H1 (cell line): Measurements from ENCODE around the gene ABCA2. TPM values are rescaled to one million over a fixed set of nuclear protein-coding genes. Genes with fewer than 3 reads are reported as not detected.

Experiments used
- CTCF ChIA-PET: fragments of 300-600 bp; sonication (Branson Sonifier 250); formaldehyde crosslinking; loops from one replicate; lab custom pipeline; 2021; ENCODE audit not compliant: partially characterized antibody; lab: Charles Lee
- POLR2A ChIA-PET: fragments of 300-600 bp; sonication (Branson Sonifier 250); formaldehyde crosslinking; loops from one replicate; lab custom pipeline; 2021; ENCODE audit warnings: inconsistent platforms; ENCODE audit not compliant: partially characterized antibody; lab: Charles Lee
- DNase-seq, 2 experiments: peaks; one replicate each; pipeline versions ENCODE4 v3.0.0 to v3.0.0-alpha.2; 2010 to 2022; ENCODE audit warnings: low spot score in 2 of 2, low read depth in 1 of 2, mixed read lengths in 1 of 2
- FAIRE-seq: peaks from 2 replicates; lab custom pipeline; 2011; peaks lifted over from hg19 to GRCh38; lab: Jason Lieb, UNC
- H2AFZ ChIP-seq: 2 replicates; pipeline ENCODE4 v1.8.1; 2012; ENCODE audit warnings: low read length, inconsistent platforms
- H2AK5ac ChIP-seq: 2 replicates; pipeline ENCODE4 v1.6.1; 2013; ENCODE audit warnings: low read depth, low read length
- H2BK120ac ChIP-seq: replicated peaks from 2 replicates; pipeline ENCODE3; 2013; ENCODE audit warnings: low read depth, low read length, inconsistent platforms
- H2BK12ac ChIP-seq: 2 replicates; pipeline ENCODE4 v1.6.1; 2013; ENCODE audit warnings: low read depth, low read length
- H2BK15ac ChIP-seq: 2 replicates; pipeline ENCODE4 v1.6.1; 2013; ENCODE audit warnings: low read length
- H2BK20ac ChIP-seq: 2 replicates; pipeline ENCODE4 v1.6.1; 2013; ENCODE audit warnings: low read length
- H2BK5ac ChIP-seq: 2 replicates; pipeline ENCODE4 v1.6.1; 2013; ENCODE audit warnings: low read depth, low read length
- H3K14ac ChIP-seq: 2 replicates; pipeline ENCODE4 v1.6.1; 2013; ENCODE audit warnings: inconsistent platforms; ENCODE audit not compliant: insufficient read length
- H3K18ac ChIP-seq: 2 replicates; pipeline ENCODE4 v1.6.1; 2013; ENCODE audit warnings: low read length; ENCODE audit errors: extremely low read depth
- H3K23ac ChIP-seq: 2 replicates; pipeline ENCODE4 v1.6.1; 2013; ENCODE audit warnings: inconsistent platforms; ENCODE audit not compliant: insufficient read length
- H3K23me2 ChIP-seq: 2 replicates; pipeline ENCODE4 v1.6.1; 2013; ENCODE audit warnings: low read depth, low read length
- H3K27ac ChIP-seq: 2 replicates; pipeline ENCODE4 v1.6.1; 2011; ENCODE audit warnings: low read depth, low read length, inconsistent platforms
- H3K27me3 ChIP-seq, 4 experiments: replicated peaks in 1 of 4; 1 replicate in 1 of 4; 2 replicates in 3 of 4; pipeline versions ENCODE4 v1.6.1 to v1.8.1; 2011 to 2013; ENCODE audit warnings: low read length in 3 of 4, mild to moderate bottlenecking in 3 of 4, inconsistent platforms in 2 of 4, mixed read lengths in 2 of 4, moderate library complexity in 1 of 4; ENCODE audit not compliant: control insufficient read depth in 3 of 4, insufficient read depth in 3 of 4; ENCODE audit errors: extremely low read depth in 1 of 4
- H3K36me3 ChIP-seq, 4 experiments: 2 replicates each; pipeline versions ENCODE4 v1.6.1 to v1.8.1; 2011 to 2013; ENCODE audit warnings: mild to moderate bottlenecking in 4 of 4, low read length in 3 of 4, moderate library complexity in 2 of 4, control low read depth in 1 of 4, inconsistent platforms in 1 of 4; ENCODE audit not compliant: insufficient read depth in 4 of 4, control insufficient read depth in 2 of 4
- H3K4ac ChIP-seq: replicated peaks from 2 replicates; pipeline ENCODE3; 2013; ENCODE audit warnings: low read length, low read depth, mixed read lengths, inconsistent platforms; ENCODE audit not compliant: insufficient read length
- H3K4me1 ChIP-seq, 4 experiments: replicated peaks in 1 of 4; 1 replicate in 1 of 4; 2 replicates in 3 of 4; pipeline versions ENCODE4 v1.6.1 to v1.8.1; 2011 to 2013; ENCODE audit warnings: low read length in 3 of 4, inconsistent platforms in 2 of 4, mixed read lengths in 1 of 4; ENCODE audit not compliant: insufficient read depth in 4 of 4, control insufficient read depth in 3 of 4
- H3K4me2 ChIP-seq, 2 experiments: 2 replicates each; pipeline versions ENCODE4 v1.6.1 to v1.8.1; 2011 to 2013; ENCODE audit warnings: low read depth in 2 of 2, low read length in 2 of 2, control low read depth in 1 of 2, inconsistent platforms in 1 of 2, mild to moderate bottlenecking in 1 of 2; ENCODE audit not compliant: insufficient read depth in 1 of 2
- H3K4me3 ChIP-seq, 4 experiments: fragments of 200-600, 300-600 bp in 1 of 4; sonication (generic), shearing (Covaris generic), sonication (Bioruptor Twin) in 1 of 4; 2 replicates each; pipeline versions ENCODE4 v1.5.1 to v1.8.1; 2011 to 2016; ENCODE audit warnings: low read length in 4 of 4, low read depth in 3 of 4, control low read depth in 2 of 4, inconsistent platforms in 2 of 4, mild to moderate bottlenecking in 2 of 4, mixed read lengths in 1 of 4, moderate library complexity in 1 of 4; ENCODE audit not compliant: insufficient read depth in 2 of 4; ENCODE audit errors: extremely low read depth in 1 of 4
- H3K56ac ChIP-seq: replicated peaks from 2 replicates; pipeline ENCODE3; 2013; ENCODE audit warnings: low read depth, mild to moderate bottlenecking, mixed read lengths, low read length, inconsistent platforms; ENCODE audit not compliant: insufficient read length
- H3K79me1 ChIP-seq: 2 replicates; pipeline ENCODE4 v1.6.1; 2013; ENCODE audit warnings: low read depth, low read length, control low read depth
- H3K79me2 ChIP-seq, 2 experiments: 2 replicates each; pipeline versions ENCODE4 v1.6.1 to v1.8.1; 2012 to 2013; ENCODE audit warnings: low read length in 2 of 2, mild to moderate bottlenecking in 2 of 2, inconsistent platforms in 1 of 2; ENCODE audit not compliant: insufficient read depth in 2 of 2, control insufficient read depth in 1 of 2
- H3K9ac ChIP-seq, 4 experiments: replicated peaks in 1 of 4; 1 replicate in 1 of 4; 2 replicates in 3 of 4; pipeline versions ENCODE4 v1.6.1 to v1.8.1; 2011 to 2013; ENCODE audit warnings: low read depth in 3 of 4, low read length in 3 of 4, control low read depth in 2 of 4, mild to moderate bottlenecking in 2 of 4, moderate library complexity in 2 of 4, inconsistent platforms in 1 of 4; ENCODE audit errors: extremely low read depth in 1 of 4
- H3K9me3 ChIP-seq, 2 experiments: 2 replicates each; pipeline versions ENCODE4 v1.6.1 to v1.8.1; 2012 to 2013; ENCODE audit warnings: mild to moderate bottlenecking in 2 of 2, moderate library complexity in 2 of 2, control low read depth in 1 of 2, inconsistent platforms in 1 of 2, low read depth in 1 of 2, low read length in 1 of 2, mixed read lengths in 1 of 2; ENCODE audit not compliant: insufficient read depth in 2 of 2
- H4K20me1 ChIP-seq, 2 experiments: replicated peaks in 1 of 2; 2 replicates each; pipeline versions ENCODE3 to v1.8.1; 2011 to 2013; ENCODE audit warnings: inconsistent platforms in 2 of 2, low read length in 2 of 2, mild to moderate bottlenecking in 1 of 2; ENCODE audit not compliant: insufficient read depth in 2 of 2, control insufficient read depth in 1 of 2
- H4K5ac ChIP-seq: 2 replicates; pipeline ENCODE4 v1.6.1; 2013; ENCODE audit warnings: low read length, low read depth, mixed read lengths, inconsistent platforms; ENCODE audit not compliant: insufficient read length
- H4K8ac ChIP-seq: 2 replicates; pipeline ENCODE4 v1.8.0; 2013; ENCODE audit warnings: mild to moderate bottlenecking, moderate library complexity, low read length, inconsistent platforms; ENCODE audit not compliant: insufficient read depth; ENCODE audit errors: extremely low read depth
- H4K91ac ChIP-seq: replicated peaks from 2 replicates; pipeline ENCODE3; 2013; ENCODE audit warnings: low read length, mixed read lengths, inconsistent platforms; ENCODE audit not compliant: insufficient read length
- BACH1 ChIP-seq: IDR thresholded peaks from 2 replicates; pipeline ENCODE4 v1.6.1; 2012; ENCODE audit warnings: low read length, improper control_type of control experiment
- EGR1 ChIP-seq: IDR thresholded peaks from 2 replicates; pipeline ENCODE4 v1.6.1; 2011; ENCODE audit warnings: low read depth, low read length, borderline replicate concordance
- GTF2F1 ChIP-seq: IDR thresholded peaks from 2 replicates; pipeline ENCODE4 v1.6.1; 2012; ENCODE audit warnings: low read depth, low read length, improper control_type of control experiment, borderline replicate concordance
- JUN ChIP-seq: IDR thresholded peaks from 2 replicates; pipeline ENCODE4 v1.6.1; 2011; ENCODE audit warnings: low read depth, mild to moderate bottlenecking, improper control_type of control experiment, low read length
- NRF1 ChIP-seq: IDR thresholded peaks from 2 replicates; pipeline ENCODE4 v1.6.1; 2011; ENCODE audit warnings: mild to moderate bottlenecking, low read depth, low read length, improper control_type of control experiment
- PHF8 ChIP-seq: fragments of 200-600 bp; sonication (generic); conservative IDR thresholded peaks from 2 replicates; pipeline ENCODE4 v1.7.1; 2012; ENCODE audit warnings: low read depth, mild to moderate bottlenecking, inconsistent platforms, low read length, moderate library complexity
- RBBP5 ChIP-seq: IDR thresholded peaks from 2 replicates; pipeline ENCODE4 v1.7.1; 2012; ENCODE audit warnings: low read depth, mild to moderate bottlenecking, inconsistent platforms, low read length, moderate library complexity, borderline replicate concordance
- RFX5 ChIP-seq: IDR thresholded peaks from 2 replicates; pipeline ENCODE4 v1.6.1; 2011; ENCODE audit warnings: low read depth, low read length, improper control_type of control experiment, borderline replicate concordance
- SIRT6 ChIP-seq: IDR thresholded peaks from one replicate; pipeline ENCODE4 v1.7.1; 2012; ENCODE audit warnings: low read length, inconsistent platforms
- SP4 ChIP-seq: IDR thresholded peaks from 2 replicates; pipeline ENCODE4 v1.6.1; 2012; ENCODE audit warnings: low read length, inconsistent platforms
- WGBS, 2 experiments: shearing (Covaris generic) in 1 of 2; methylation state at CpG; one replicate each; pipeline versions ENCODE4 v1.1.6 to v1.1.7; 2013 to 2015; ENCODE audit warnings: low lambda C conversion rate in 2 of 2, mixed read lengths in 2 of 2, inconsistent platforms in 1 of 2, low coverage in 1 of 2, missing lambda C conversion rate in 1 of 2; ENCODE audit not compliant: insufficient replicate concordance in 2 of 2, insufficient coverage in 1 of 2, insufficient read length in 1 of 2; ENCODE audit errors: extremely low coverage in 1 of 2, missing lambda C conversion rate in 1 of 2; 5-methylcytosine and 5-hydroxymethylcytosine counted together
- polyA plus RNA-seq, 7 experiments: library from polyadenylated mRNA; depleted of rRNA in 3 of 7; stranded (reverse) in 5 of 7; unstranded in 2 of 7; fragments of >200 nt in 5 of 7; fragments of 200-250 nt in 2 of 7; gene quantifications; 1 replicate in 5 of 7; 2 replicates in 1 of 7; 4 replicates in 1 of 7; pipeline versions ENCODE4 v1.2.1 to v1.2.3, GENCODE V29; 2011 to 2013; ENCODE audit warnings: missing spikeins in 2 of 7, mixed read lengths in 2 of 7
- total RNA-seq: library from RNA; stranded (reverse); fragmentation: NEBNext Ultra II Directional; extraction: Animal tissue kit (Norgen Biotek cat#: 25700); gene quantifications from 2 replicates; pipeline ENCODE4 v1.2.1, GENCODE V29; 2021
- TF ChIP-seq, protein P1 (sequence below): IDR thresholded peaks from 2 replicates; pipeline ENCODE4 v1.6.1; 2011; ENCODE audit warnings: low read length, improper control_type of control experiment

The ABCA2 gene
- total and polyA plus RNA-seq, 2 of the 8 experiments (the other 6 are each of a cell fraction or from before 2014, with no cell fraction given) = 12.5 to 14.3 TPM

DNA sequence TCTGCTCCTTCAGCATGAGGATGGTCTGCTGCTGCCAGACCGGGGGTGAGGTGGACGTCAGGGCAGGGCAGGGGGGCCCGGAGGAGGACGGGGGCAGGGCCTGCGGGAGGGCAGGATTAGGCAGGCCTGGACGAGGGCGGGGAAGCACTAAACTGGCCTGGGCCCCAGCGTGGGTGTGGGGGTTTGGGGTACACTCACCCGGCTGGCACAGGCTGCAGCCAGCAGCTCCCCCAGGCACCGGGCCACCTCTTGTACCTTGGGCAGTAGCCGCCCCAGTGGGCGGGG, 36.8 kb upstream of the ABCA2 start:
- FAIRE-seq (no peak), DNase-seq (no peak)
- Histone ChIP-seq H4K5ac (no peak overlapping the region), H3K23me2 (peaks cover 5% of the 10 kb centered on the region; the same call in 1 of the 2 replicates), H2BK15ac (no peak overlapping the region), H3K27ac (no peak overlapping the region), H3K36me3 (no peaks in the 10 kb centered on the region), H2AFZ (no peak overlapping the region), H3K4me3 (no peak overlapping the region), H4K8ac (no peak overlapping the region), H3K79me1 (peaks cover 2% of the 10 kb centered on the region; the same call in 1 of the 2 replicates), H3K9ac (no peak overlapping the region), H3K14ac (no peak overlapping the region), H3K79me2 (no peaks in the 10 kb centered on the region), H2AK5ac (no peak overlapping the region), H3K18ac (no peak overlapping the region), H3K4ac (no peak overlapping the region), H2BK5ac (no peak overlapping the region), H4K20me1 (peaks cover 23 to 25% of the 10 kb centered on the region in 2 experiments), H3K9me3 (no peaks in the 10 kb centered on the region), H3K4me2 (no peak overlapping the region), H2BK120ac (no peak overlapping the region), H3K27me3 (peaks cover 0 to 13% (median 7%) of the 10 kb centered on the region in 4 experiments; a peak in 5 of 7 replicates), H2BK20ac (no peak overlapping the region), H3K56ac (no peak overlapping the region), H2BK12ac (no peak overlapping the region), H3K23ac (no peak overlapping the region), H3K4me1 (peaks cover 0 to 18% (median 11%) of the 10 kb centered on the region in 4 experiments; a peak in 5 of 7 replicates), H4K91ac (no peak overlapping the region)
- WGBS, 2 experiments = 93% methylated on average over 10 of the region's 12 CpGs; no CpG with 5 or more reads in 1 of the 2 experiments
- ChIA-PET CTCF (interaction anchor here (1.0 to 13.5 kb wide), 20 partner anchors 7 to 305 kb away, joined by 3 to 291 read pairs (median 8); partner anchors contain the start of genes ABCA2, ENTPD2, FUT7 and MAN1B1), POLR2A (interaction anchor here (0.7 to 1.5 kb wide), 4 partner anchors 9 to 49 kb away, joined by 3 to 4 read pairs (median 4); no protein-coding TSS in a partner anchor)
- TF ChIP-seq SIRT6 (no peak), BACH1 (no peak), RFX5 (no peak), PHF8 (no peak), RBBP5 (no peak), SP4 (no peak), JUN (no peak), EGR1 (no peak), GTF2F1 (no peak), NRF1 (no peak)
- TF ChIP-seq, protein P1, sequence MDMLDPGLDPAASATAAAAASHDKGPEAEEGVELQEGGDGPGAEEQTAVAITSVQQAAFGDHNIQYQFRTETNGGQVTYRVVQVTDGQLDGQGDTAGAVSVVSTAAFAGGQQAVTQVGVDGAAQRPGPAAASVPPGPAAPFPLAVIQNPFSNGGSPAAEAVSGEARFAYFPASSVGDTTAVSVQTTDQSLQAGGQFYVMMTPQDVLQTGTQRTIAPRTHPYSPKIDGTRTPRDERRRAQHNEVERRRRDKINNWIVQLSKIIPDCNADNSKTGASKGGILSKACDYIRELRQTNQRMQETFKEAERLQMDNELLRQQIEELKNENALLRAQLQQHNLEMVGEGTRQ = no peak
